ENCODE data around the gene HAUS2. TPM values are rescaled to one million over a fixed set of nuclear protein-coding genes. Genes with fewer than 3 reads are reported as not detected.

HAUS2 gene
- total and polyA plus RNA-seq, 10 of the 15 experiments (the other 5 are each of a cell fraction or from before 2014, with no cell fraction given) = 28.7 to 59.3 (median 40.6) TPM

DNA sequence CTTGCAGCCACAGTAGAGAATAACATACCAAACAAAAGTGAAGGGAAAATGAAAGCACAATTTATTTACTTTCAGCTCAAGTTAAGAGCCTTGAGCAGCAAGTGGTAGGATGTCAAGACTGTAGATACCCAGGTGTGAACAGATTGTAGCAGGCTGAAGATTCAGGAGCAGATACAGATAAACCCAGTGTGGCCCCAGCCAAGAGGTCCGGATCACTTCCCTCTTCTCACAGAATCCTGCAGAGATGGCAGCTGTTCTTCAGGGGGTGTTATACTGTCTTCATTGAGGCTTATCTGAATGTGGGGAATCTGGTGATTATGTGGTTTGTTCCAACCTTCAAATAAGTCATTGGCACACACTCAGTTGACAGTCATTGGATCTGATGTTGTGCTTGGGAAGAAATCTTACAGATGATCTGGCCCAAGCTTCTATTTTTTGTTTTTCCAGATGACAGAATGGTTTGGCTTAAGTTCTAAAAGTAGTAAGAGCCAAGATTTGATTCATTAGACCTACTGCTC lies 28.9 kb downstream of the HAUS2 start:
- H3K36me3 ChIP-seq (ENCODE audit: control insufficient read depth in 2 of 2, insufficient read depth in 2 of 2, low read length in 1 of 2) = no peaks in the 10 kb centered on the region
- no TSS peak for BruUV-seq (replicated peaks)
- RAD21 ChIA-PET (ENCODE audit: unreplicated experiment) = interaction anchor here (1.1 to 1.2 kb wide), 3 partner anchors 11 to 340 kb away, joined by 3 to 4 read pairs (median 3); no protein-coding TSS in a partner anchor
- intact Hi-C loops (cut with micrococcal nuclease; ENCODE audit: unreplicated experiment) (loop anchor here (5.0 kb wide), 1 partner anchor 75 kb away; no protein-coding TSS in a partner anchor), in situ Hi-C loops (cut with MboI) (no loop called here)
- POLR2A ChIA-PET = interaction anchor here (0.7 to 4.6 kb wide), 4 partner anchors 8 to 67 kb away, joined by 4 to 38 read pairs (median 7); no protein-coding TSS in a partner anchor
- ATAC-seq = no peak
- H3K9ac ChIP-seq (ENCODE audit: control insufficient read depth, insufficient read depth, low read length) = no peak overlapping the region
- SMC1A ChIA-PET (ENCODE audit: uncharacterized antibody, unreplicated experiment) = interaction anchor here (1.2 to 7.6 kb wide), 7 partner anchors 10 to 70 kb away, joined by 3 to 53 read pairs (median 3); no protein-coding TSS in a partner anchor
- H3K4me1 ChIP-seq (ENCODE audit: control insufficient read depth, insufficient read depth, low read length) = peaks cover 24% of the 10 kb centered on the region
- H3K27me3 ChIP-seq (replicated peaks in 1 of 2; ENCODE audit: control insufficient read depth in 2 of 2, insufficient read depth in 2 of 2, low read length in 1 of 2) = no peaks in the 10 kb centered on the region
- no peaks in the 10 kb centered on the region for H4K20me1 ChIP-seq (ENCODE audit: control insufficient read depth, insufficient read depth)
- no peak for DNase-seq (ENCODE audit: low read depth, low spot score)
- WGBS (ENCODE audit: insufficient coverage, insufficient replicate concordance, low lambda C conversion rate, missing lambda C conversion rate) = 47% methylated on average over 1 of the region's 1 CpG
- H2AFZ ChIP-seq (ENCODE audit: control insufficient read depth, low read depth, low read length) = no peak overlapping the region
- peaks cover 4% of the 10 kb centered on the region; the same call in 2 of the 3 replicates for H3K9me3 ChIP-seq (replicated peaks; ENCODE audit: control insufficient read depth, insufficient read depth, low read length)
- peak overlapping the region; percentile 30; the same call in 1 of the 2 replicates for H3K4me3 ChIP-seq
- no peak for FAIRE-seq
- H3K79me2 ChIP-seq (ENCODE audit: control insufficient read depth, insufficient read depth, low read length) = peaks cover 24% of the 10 kb centered on the region
- CTCF ChIA-PET = interaction anchor here (0.7 to 0.9 kb wide), 2 partner anchors 11 to 28 kb away, joined by 3 read pairs; no protein-coding TSS in a partner anchor
- H3K4me2 ChIP-seq (ENCODE audit: control insufficient read depth, insufficient read depth) = peak overlapping the region; percentile 66
- no peak overlapping the region for H3K27ac ChIP-seq (ENCODE audit: control insufficient read depth, insufficient read depth)
- no peak for TF ChIP-seq RB1 (IDR thresholded peaks at IDR 0.05; ENCODE audit: borderline replicate concordance)
- no peak for TF ChIP-seq WRNIP1 (IDR thresholded peaks at IDR 0.05; ENCODE audit: borderline replicate concordance, low read depth, low read length)
- no peak for TF ChIP-seq SUZ12 (IDR thresholded peaks at IDR 0.05; ENCODE audit: unreplicated experiment)
- peak; percentile 63; the same call in 1 of the 2 replicates for TF ChIP-seq SPI1 (IDR thresholded peaks at IDR 0.05; ENCODE audit: borderline replicate concordance, insufficient read depth, low read depth, low read length)

DNA sequence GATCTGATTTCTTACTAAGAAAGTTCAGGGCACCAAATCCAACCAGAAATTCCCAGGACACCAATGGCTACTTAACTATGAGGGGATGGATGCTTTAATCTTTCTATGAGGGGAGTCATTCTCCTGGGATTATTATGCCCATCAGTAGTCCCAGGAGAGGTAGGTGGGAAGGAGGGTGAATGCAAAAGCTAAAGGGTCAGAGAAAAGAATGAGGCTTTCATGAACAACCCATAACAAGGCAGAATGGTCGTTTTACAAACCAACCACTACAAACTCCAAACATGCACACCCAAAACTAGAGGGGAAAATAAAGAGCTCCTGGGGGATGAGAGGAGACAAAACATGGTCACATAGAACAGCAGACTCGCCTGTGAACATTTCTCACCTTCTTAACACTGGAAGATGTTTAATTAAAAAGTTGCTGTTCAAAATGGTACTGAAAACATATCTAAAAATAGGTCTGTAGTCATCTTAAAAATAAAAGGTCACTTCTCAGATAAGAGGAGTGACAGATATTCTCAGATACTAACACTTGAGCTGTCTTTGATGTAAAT lies 30.4 kb downstream of the HAUS2 start:
- Histone ChIP-seq H3K9me3 (replicated peaks; ENCODE audit: control insufficient read depth, insufficient read depth, low read length) (peaks cover 4% of the 10 kb centered on the region; the same call in 2 of the 3 replicates), H3K4me1 (ENCODE audit: control insufficient read depth, insufficient read depth, low read length) (peaks cover 24% of the 10 kb centered on the region), H3K27me3 (replicated peaks in 1 of 2; ENCODE audit: control insufficient read depth in 2 of 2, insufficient read depth in 2 of 2, low read length in 1 of 2) (no peaks in the 10 kb centered on the region), H3K36me3 (ENCODE audit: control insufficient read depth in 2 of 2, insufficient read depth in 2 of 2, low read length in 1 of 2) (no peaks in the 10 kb centered on the region), H4K20me1 (ENCODE audit: control insufficient read depth, insufficient read depth) (no peaks in the 10 kb centered on the region), H3K9ac (ENCODE audit: control insufficient read depth, insufficient read depth, low read length) (no peak overlapping the region), H3K27ac (ENCODE audit: control insufficient read depth, insufficient read depth) (no peak overlapping the region), H2AFZ (ENCODE audit: control insufficient read depth, low read depth, low read length) (no peak overlapping the region), H3K4me3 (no peak overlapping the region; the same call in 1 of the 2 replicates), H3K4me2 (ENCODE audit: control insufficient read depth, insufficient read depth) (peak overlapping the region; percentile 30; the same call in 1 of the 2 replicates), H3K79me2 (ENCODE audit: control insufficient read depth, insufficient read depth, low read length) (peaks cover 24% of the 10 kb centered on the region)
- ChIA-PET POLR2A (interaction anchor here (1.3 to 4.6 kb wide), 2 partner anchors 28 kb away, joined by 4 to 38 read pairs; no protein-coding TSS in a partner anchor), SMC1A (ENCODE audit: uncharacterized antibody, unreplicated experiment) (interaction anchor here (1.1 to 7.6 kb wide), 4 partner anchors 28 to 77 kb away, joined by 3 to 53 read pairs (median 6); no protein-coding TSS in a partner anchor), CTCF (interaction anchor here (1.0 to 1.5 kb wide), 2 partner anchors 13 to 73 kb away, joined by 3 to 4 read pairs; no protein-coding TSS in a partner anchor), RAD21 (ENCODE audit: unreplicated experiment) (interaction anchor here (1.9 kb wide), 1 partner anchor 26 kb away, joined by 8 read pairs; no protein-coding TSS in a partner anchor)
- BruUV-seq (replicated peaks) = no TSS peak
- WGBS (ENCODE audit: insufficient coverage, insufficient replicate concordance, low lambda C conversion rate, missing lambda C conversion rate) = 43% methylated on average over 2 of the region's 2 CpGs
- no peak for FAIRE-seq
- DNase-seq (ENCODE audit: low read depth, low spot score) = no peak
- in situ Hi-C loops (cut with MboI) = no loop called here
- ATAC-seq = no peak
- intact Hi-C loops (cut with micrococcal nuclease; ENCODE audit: unreplicated experiment) = loop anchor here (5.0 kb wide), 1 partner anchor 73 kb away; no protein-coding TSS in a partner anchor
- peak; percentile 53 for TF ChIP-seq KLF5 (IDR thresholded peaks at IDR 0.05; ENCODE audit: partially characterized antibody)
- TF ChIP-seq, protein P1, sequence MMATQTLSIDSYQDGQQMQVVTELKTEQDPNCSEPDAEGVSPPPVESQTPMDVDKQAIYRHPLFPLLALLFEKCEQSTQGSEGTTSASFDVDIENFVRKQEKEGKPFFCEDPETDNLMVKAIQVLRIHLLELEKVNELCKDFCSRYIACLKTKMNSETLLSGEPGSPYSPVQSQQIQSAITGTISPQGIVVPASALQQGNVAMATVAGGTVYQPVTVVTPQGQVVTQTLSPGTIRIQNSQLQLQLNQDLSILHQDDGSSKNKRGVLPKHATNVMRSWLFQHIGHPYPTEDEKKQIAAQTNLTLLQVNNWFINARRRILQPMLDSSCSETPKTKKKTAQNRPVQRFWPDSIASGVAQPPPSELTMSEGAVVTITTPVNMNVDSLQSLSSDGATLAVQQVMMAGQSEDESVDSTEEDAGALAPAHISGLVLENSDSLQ (IDR thresholded peaks at IDR 0.05) = peak; percentile 41; the same call in 1 of the 2 replicates
- peak; percentile 97 for TF ChIP-seq CBX5 (IDR thresholded peaks at IDR 0.05; ENCODE audit: low read depth)
- TF ChIP-seq POLR2AphosphoS2 (IDR thresholded peaks at IDR 0.05; ENCODE audit: low read depth, low read length) = no peak
- peak; percentile 56; the same call in 1 of the 2 replicates for TF ChIP-seq MEF2A (IDR thresholded peaks at IDR 0.05; ENCODE audit: insufficient read depth, low read depth, low read length)
- TF ChIP-seq, protein P2, sequence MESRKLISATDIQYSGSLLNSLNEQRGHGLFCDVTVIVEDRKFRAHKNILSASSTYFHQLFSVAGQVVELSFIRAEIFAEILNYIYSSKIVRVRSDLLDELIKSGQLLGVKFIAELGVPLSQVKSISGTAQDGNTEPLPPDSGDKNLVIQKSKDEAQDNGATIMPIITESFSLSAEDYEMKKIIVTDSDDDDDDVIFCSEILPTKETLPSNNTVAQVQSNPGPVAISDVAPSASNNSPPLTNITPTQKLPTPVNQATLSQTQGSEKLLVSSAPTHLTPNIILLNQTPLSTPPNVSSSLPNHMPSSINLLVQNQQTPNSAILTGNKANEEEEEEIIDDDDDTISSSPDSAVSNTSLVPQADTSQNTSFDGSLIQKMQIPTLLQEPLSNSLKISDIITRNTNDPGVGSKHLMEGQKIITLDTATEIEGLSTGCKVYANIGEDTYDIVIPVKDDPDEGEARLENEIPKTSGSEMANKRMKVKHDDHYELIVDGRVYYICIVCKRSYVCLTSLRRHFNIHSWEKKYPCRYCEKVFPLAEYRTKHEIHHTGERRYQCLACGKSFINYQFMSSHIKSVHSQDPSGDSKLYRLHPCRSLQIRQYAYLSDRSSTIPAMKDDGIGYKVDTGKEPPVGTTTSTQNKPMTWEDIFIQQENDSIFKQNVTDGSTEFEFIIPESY (IDR thresholded peaks at IDR 0.05) = no peak
- no peak for TF ChIP-seq TBL1XR1 (IDR thresholded peaks at IDR 0.05; ENCODE audit: low read depth, low read length)
- TF ChIP-seq MTA2 (IDR thresholded peaks at IDR 0.05; ENCODE audit: low read depth) = peak; percentile 20; the same call in 1 of the 2 replicates
